Measurements from ENCODE around the gene ZBTB24. TPM values are rescaled to one million over a fixed set of nuclear protein-coding genes. Genes with fewer than 3 reads are reported as not detected.

Gene ZBTB24
- total and polyA plus RNA-seq, 2 of the 13 experiments (the other 11 are each of a cell fraction or from before 2014, with no cell fraction given) = 1.5 to 6.2 TPM

DNA sequence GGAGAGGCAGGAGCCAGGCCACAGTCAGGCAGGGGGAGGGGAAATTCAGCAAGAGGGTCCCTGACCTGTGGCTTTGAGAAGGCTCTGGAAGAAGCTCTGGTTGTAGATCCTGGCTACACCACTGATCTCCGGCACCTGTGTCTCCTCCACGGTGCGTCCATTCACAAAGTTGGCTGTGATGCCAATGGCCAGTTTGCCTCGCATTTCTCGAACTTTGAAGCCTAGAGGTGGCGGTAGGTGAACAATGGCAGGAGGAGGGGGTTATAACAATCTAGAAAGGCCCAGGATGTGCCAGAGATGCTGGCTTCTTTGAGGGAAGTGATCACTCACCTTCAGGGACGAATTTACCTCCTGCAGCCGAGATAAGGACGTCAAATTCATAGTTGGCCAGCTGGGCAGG, 30.8 kb downstream of the ZBTB24 start:
- H3K4me3 ChIP-seq (replicated peaks in 1 of 3; ENCODE audit: insufficient read depth in 1 of 3, low read depth in 2 of 3, low read length in 3 of 3) = no peak overlapping the region
- no peak overlapping the region for H3K9ac ChIP-seq (ENCODE audit: insufficient read depth, low read depth, low read length)
- CTCF ChIA-PET (ENCODE audit: low intra/inter-chr PET ratio, low total read pairs) = no interaction called here
- peaks cover 19% of the 10 kb centered on the region for H3K4me1 ChIP-seq (ENCODE audit: insufficient read depth, low read length)
- H2AFZ ChIP-seq (ENCODE audit: low read length) = no peak overlapping the region
- POLR2A ChIA-PET = interaction anchor here (5.4 kb wide), 1 partner anchor 11 kb away, joined by 22 read pairs; the partner anchor contains the start of genes PPIL6 and SMPD2
- in situ Hi-C loops (cut with HindIII; ENCODE audit: extremely low pct_ligation_motif_present, low pct_unique_long_range_greater_than_20kb) = no loop called here
- no TSS peak for BruUV-seq (replicated peaks)
- H3K79me2 ChIP-seq (ENCODE audit: insufficient read depth, low read length) = no peaks in the 10 kb centered on the region
- TF ChIP-seq ZBTB33 (CRISPR knock-in tag; IDR thresholded peaks at IDR 0.05) = 0 out of 2 replicates have a peak, but pooled peaks have one; percentile 19
- no peak for TF ChIP-seq ZNF331 (CRISPR knock-in tag; IDR thresholded peaks at IDR 0.05)
- no peak for DNase-seq (ENCODE audit: low spot score)
- 95% methylated on average over 9 of the region's 9 CpGs for WGBS (ENCODE audit: low lambda C conversion rate)
- no peak for FAIRE-seq
- H3K9me3 ChIP-seq (ENCODE audit: low read length) = no peaks in the 10 kb centered on the region
- H3K4me2 ChIP-seq (ENCODE audit: low read depth, low read length) = no peak overlapping the region
- no peaks in the 10 kb centered on the region for H4K20me1 ChIP-seq (ENCODE audit: insufficient read depth, low read length)
- no peaks in the 10 kb centered on the region; a peak in 2 of 5 replicates for H3K36me3 ChIP-seq (replicated peaks in 1 of 2; ENCODE audit: control insufficient read depth in 1 of 2, insufficient read depth in 2 of 2, low read length in 2 of 2)
- no peaks in the 10 kb centered on the region for H3K27me3 ChIP-seq (ENCODE audit: control insufficient read depth in 1 of 2, insufficient read depth in 2 of 2, low read length in 2 of 2)
- intact Hi-C loops (cut with micrococcal nuclease; ENCODE audit: unreplicated experiment) = no loop called here
- no peak overlapping the region for H3K27ac ChIP-seq (ENCODE audit: extremely low read length, insufficient read depth, low read length)
- ATAC-seq = no peak

DNA sequence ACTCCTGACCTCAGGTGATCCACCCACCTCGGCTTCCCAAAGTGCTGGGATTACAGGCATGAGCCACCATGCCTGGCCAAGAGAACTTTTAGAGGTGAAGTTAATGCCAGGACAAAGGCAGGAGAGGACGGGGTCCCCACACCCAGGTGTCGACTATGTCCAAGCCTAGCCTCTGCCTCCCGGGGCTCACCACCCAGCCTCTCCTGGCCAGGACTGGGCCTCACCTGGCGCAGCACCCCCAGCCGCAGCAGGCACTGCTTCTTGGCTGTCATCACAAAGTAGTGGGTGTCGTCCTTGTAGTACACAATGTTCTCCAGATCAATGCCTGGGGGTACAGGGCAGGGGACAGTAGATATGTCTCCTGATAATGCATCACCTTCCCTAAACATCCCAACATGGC, 31.6 kb downstream of the ZBTB24 start:
- POLR2A ChIA-PET = no interaction called here
- intact Hi-C loops (cut with micrococcal nuclease; ENCODE audit: unreplicated experiment) = no loop called here
- no peak for TF ChIP-seq THAP7 (CRISPR knock-in tag; IDR thresholded peaks at IDR 0.05)
- TF ChIP-seq ZNF362 (CRISPR knock-in tag; IDR thresholded peaks at IDR 0.05; ENCODE audit: borderline replicate concordance) = no peak
- TF ChIP-seq ZNF891 (CRISPR knock-in tag; IDR thresholded peaks at IDR 0.05) = no peak
- TF ChIP-seq ZNF367 (CRISPR knock-in tag; IDR thresholded peaks at IDR 0.05; ENCODE audit: borderline replicate concordance) = no peak
- no peak for TF ChIP-seq ZKSCAN1 (IDR thresholded peaks at IDR 0.05; ENCODE audit: low read length)
- TF ChIP-seq RAD21 (CRISPR knock-in tag; IDR thresholded peaks at IDR 0.05) = no peak
- TF ChIP-seq PAWR (CRISPR knock-in tag; IDR thresholded peaks at IDR 0.05; ENCODE audit: borderline replicate concordance) = no peak
- TF ChIP-seq, protein P1, sequence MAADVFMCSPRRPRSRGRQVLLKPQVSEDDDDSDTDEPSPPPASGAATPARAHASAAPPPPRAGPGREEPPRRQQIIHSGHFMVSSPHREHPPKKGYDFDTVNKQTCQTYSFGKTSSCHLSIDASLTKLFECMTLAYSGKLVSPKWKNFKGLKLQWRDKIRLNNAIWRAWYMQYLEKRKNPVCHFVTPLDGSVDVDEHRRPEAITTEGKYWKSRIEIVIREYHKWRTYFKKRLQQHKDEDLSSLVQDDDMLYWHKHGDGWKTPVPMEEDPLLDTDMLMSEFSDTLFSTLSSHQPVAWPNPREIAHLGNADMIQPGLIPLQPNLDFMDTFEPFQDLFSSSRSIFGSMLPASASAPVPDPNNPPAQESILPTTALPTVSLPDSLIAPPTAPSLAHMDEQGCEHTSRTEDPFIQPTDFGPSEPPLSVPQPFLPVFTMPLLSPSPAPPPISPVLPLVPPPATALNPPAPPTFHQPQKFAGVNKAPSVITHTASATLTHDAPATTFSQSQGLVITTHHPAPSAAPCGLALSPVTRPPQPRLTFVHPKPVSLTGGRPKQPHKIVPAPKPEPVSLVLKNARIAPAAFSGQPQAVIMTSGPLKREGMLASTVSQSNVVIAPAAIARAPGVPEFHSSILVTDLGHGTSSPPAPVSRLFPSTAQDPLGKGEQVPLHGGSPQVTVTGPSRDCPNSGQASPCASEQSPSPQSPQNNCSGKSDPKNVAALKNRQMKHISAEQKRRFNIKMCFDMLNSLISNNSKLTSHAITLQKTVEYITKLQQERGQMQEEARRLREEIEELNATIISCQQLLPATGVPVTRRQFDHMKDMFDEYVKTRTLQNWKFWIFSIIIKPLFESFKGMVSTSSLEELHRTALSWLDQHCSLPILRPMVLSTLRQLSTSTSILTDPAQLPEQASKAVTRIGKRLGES (CRISPR knock-in tag; IDR thresholded peaks at IDR 0.05; ENCODE audit: borderline replicate concordance) = no peak
- no peak for TF ChIP-seq HNRNPL (IDR thresholded peaks at IDR 0.05; ENCODE audit: low read depth, low read length)
- no peak for TF ChIP-seq CBX5 (CRISPR knock-in tag; IDR thresholded peaks at IDR 0.05; ENCODE audit: borderline replicate concordance)
- TF ChIP-seq KAT8 (CRISPR knock-in tag; IDR thresholded peaks at IDR 0.05) = no peak

More for the DNA sequence above, 31.6 kb downstream of the ZBTB24 start:
- 100% methylated on average over 1 of the region's 7 CpGs for WGBS (ENCODE audit: low lambda C conversion rate)
- BruUV-seq (replicated peaks) = no TSS peak
- Histone ChIP-seq H4K20me1 (ENCODE audit: insufficient read depth, low read length) (no peaks in the 10 kb centered on the region), H3K4me1 (ENCODE audit: insufficient read depth, low read length) (peaks cover 11% of the 10 kb centered on the region), H3K36me3 (replicated peaks in 1 of 2; ENCODE audit: control insufficient read depth in 1 of 2, insufficient read depth in 2 of 2, low read length in 2 of 2) (no peaks in the 10 kb centered on the region; a peak in 2 of 5 replicates), H3K27ac (ENCODE audit: extremely low read length, insufficient read depth, low read length) (no peak overlapping the region), H3K4me3 (replicated peaks in 1 of 3; ENCODE audit: insufficient read depth in 1 of 3, low read depth in 2 of 3, low read length in 3 of 3) (no peak overlapping the region), H3K9ac (ENCODE audit: insufficient read depth, low read depth, low read length) (no peak overlapping the region), H3K4me2 (ENCODE audit: low read depth, low read length) (no peak overlapping the region), H3K79me2 (ENCODE audit: insufficient read depth, low read length) (no peaks in the 10 kb centered on the region), H3K9me3 (ENCODE audit: low read length) (no peaks in the 10 kb centered on the region), H2AFZ (ENCODE audit: low read length) (no peak overlapping the region), H3K27me3 (ENCODE audit: control insufficient read depth in 1 of 2, insufficient read depth in 2 of 2, low read length in 2 of 2) (no peaks in the 10 kb centered on the region)
- ATAC-seq (no peak), FAIRE-seq (no peak), DNase-seq (ENCODE audit: low spot score) (no peak)
- in situ Hi-C loops (cut with HindIII; ENCODE audit: extremely low pct_ligation_motif_present, low pct_unique_long_range_greater_than_20kb) = no loop called here
- CTCF ChIA-PET (ENCODE audit: low intra/inter-chr PET ratio, low total read pairs) = no interaction called here
